GM12878 (cell line): Measurements from ENCODE around the gene MZT2A. TPM values are rescaled to one million over a fixed set of nuclear protein-coding genes. Genes with fewer than 3 reads are reported as not detected.
"Not testable (repeated sequence)": the region's sequence is repeated elsewhere in the genome, so short reads cannot be mapped to it uniquely, and the experiment has no call there.

Experiments used
- ATAC-seq: fragments of 200-7000 bp; cut with Tn5 transposase; 3 replicates; pipeline ENCODE4 v1.9.1; 2020; ENCODE audit warnings: mild to moderate bottlenecking, moderate library complexity
- BruUV-seq: library from RNA; stranded (reverse); fragments of 400-500 nt; replicated peaks from 2 replicates; lab custom pipeline; 2021; lab: Mats Ljungman, UMichigan
- CTCF ChIA-PET: fragments of 300-600 bp; sonication (Branson Sonifier 250); formaldehyde crosslinking; extraction: SDS; loops from one replicate; lab custom pipeline; 2021; ENCODE audit warnings: inconsistent platforms; lab: Yijun Ruan, JAX
- POLR2A ChIA-PET: fragments of 350-600 bp; formaldehyde crosslinking; extraction: SDS; loops from one replicate; lab custom pipeline; 2021; ENCODE audit warnings: inconsistent platforms; lab: Charles Lee
- RAD21 ChIA-PET: fragments of 300-600 bp; sonication (Branson Sonifier 250); formaldehyde crosslinking; loops from one replicate; lab custom pipeline; 2023; ENCODE audit warnings: antibody characterized with exemption; ENCODE audit not compliant: unreplicated experiment; lab: Charles Lee
- SMC1A ChIA-PET: fragments of 300-600 bp; sonication (Branson Sonifier 250); formaldehyde crosslinking; loops from one replicate; lab custom pipeline; 2023; ENCODE audit not compliant: unreplicated experiment, uncharacterized antibody; lab: Charles Lee
- DNase-seq: peaks from one replicate; pipeline ENCODE4 v3.0.0-alpha.2; 2011; ENCODE audit warnings: low read depth, low spot score
- FAIRE-seq: peaks from 3 replicates; lab custom pipeline; 2011; peaks lifted over from hg19 to GRCh38; lab: Jason Lieb, UNC
- H2AFZ ChIP-seq: 2 replicates; pipeline ENCODE4 v1.6.0; 2011; ENCODE audit warnings: low read depth, low read length, control low read depth; ENCODE audit not compliant: control insufficient read depth
- H3K27ac ChIP-seq: 2 replicates; pipeline ENCODE4 v1.5.1; 2011; ENCODE audit warnings: control low read depth; ENCODE audit not compliant: control insufficient read depth, insufficient read depth
- H3K27me3 ChIP-seq, 2 experiments: replicated peaks in 1 of 2; 2 replicates each; pipeline versions ENCODE4 v1.6.0 to v1.6.1; 2011; ENCODE audit warnings: low read length in 1 of 2; ENCODE audit not compliant: control insufficient read depth in 2 of 2, insufficient read depth in 2 of 2
- H3K36me3 ChIP-seq, 2 experiments: 2 replicates each; pipeline ENCODE4 v1.5.1; 2011; ENCODE audit warnings: low read length in 1 of 2; ENCODE audit not compliant: control insufficient read depth in 2 of 2, insufficient read depth in 2 of 2
- H3K4me1 ChIP-seq: 2 replicates; pipeline ENCODE4 v1.6.1; 2011; ENCODE audit warnings: mild to moderate bottlenecking, low read length, moderate library complexity, mixed read lengths; ENCODE audit not compliant: control insufficient read depth, insufficient read depth
- H3K4me2 ChIP-seq: 2 replicates; pipeline ENCODE4 v1.6.0; 2011; ENCODE audit warnings: control low read depth; ENCODE audit not compliant: control insufficient read depth, insufficient read depth
- H3K4me3 ChIP-seq: fragments of 200-600 bp; sonication (generic); 2 replicates; pipeline ENCODE4 v1.5.1; 2016
- H3K79me2 ChIP-seq: 2 replicates; pipeline ENCODE4 v1.6.0; 2011; ENCODE audit warnings: low read length; ENCODE audit not compliant: control insufficient read depth, insufficient read depth
- H3K9ac ChIP-seq: 2 replicates; pipeline ENCODE4 v1.8.0; 2011; ENCODE audit warnings: low read length, control low read depth, mixed read lengths; ENCODE audit not compliant: control insufficient read depth, insufficient read depth
- H3K9me3 ChIP-seq: replicated peaks from 3 replicates; pipeline ENCODE4 v1.5.1; 2011; ENCODE audit warnings: mild to moderate bottlenecking, low read length; ENCODE audit not compliant: control insufficient read depth, insufficient read depth
- H4K20me1 ChIP-seq: 2 replicates; pipeline ENCODE4 v1.6.0; 2011; ENCODE audit not compliant: control insufficient read depth, insufficient read depth
- ASH2L ChIP-seq: fragments of 300-600, 200-600 bp; sonication (generic); IDR thresholded peaks from 2 replicates; pipeline ENCODE4 v1.6.1; 2017; ENCODE audit warnings: low read depth, mild to moderate bottlenecking, borderline replicate concordance
- ZNF24 ChIP-seq: fragments of 450-650 bp; IDR thresholded peaks from 2 replicates; pipeline ENCODE4 v1.6.1; 2017; ENCODE audit warnings: antibody characterized with exemption, mild to moderate bottlenecking
- WGBS: methylation state at CpG from one replicate; pipeline ENCODE4 v1.1.6; 2016; ENCODE audit warnings: low lambda C conversion rate; ENCODE audit not compliant: insufficient replicate concordance, insufficient coverage; ENCODE audit errors: missing lambda C conversion rate; 5-methylcytosine and 5-hydroxymethylcytosine counted together
- in situ Hi-C: fragments of 300-500 bp; cut with MboI; formaldehyde crosslinking; loops from 9 replicates; pipeline ENCODE4 v1.14.3; 2018; ENCODE audit warnings: mixed read lengths
- intact Hi-C: fragments of 100-400 bp; cut with micrococcal nuclease; formaldehyde crosslinking; loops from one replicate; pipeline ENCODE4 v1.14.2; 2022; ENCODE audit not compliant: unreplicated experiment
- polyA plus RNA-seq, 11 experiments: library from polyadenylated mRNA; depleted of rRNA in 4 of 11; unstranded in 6 of 11; stranded (reverse) in 5 of 11; fragments of >200 nt; fragmentation: Nextera tagmentation in 4 of 11; fragmentation: Illumina TruSeq in 1 of 11; extraction: Ambion mirVana in 4 of 11; extraction: Trizol in 1 of 11; gene quantifications; 1 replicate in 1 of 11; 2 replicates in 10 of 11; pipeline versions ENCODE4 v1.2.1 to v1.2.3, GENCODE V29; 2011 to 2016; ENCODE audit warnings: inconsistent platforms in 2 of 11, missing spikeins in 2 of 11, low read depth in 1 of 11
- total RNA-seq, 4 experiments: library from RNA; depleted of rRNA in 3 of 4; stranded (reverse); fragments of >200 nt in 3 of 4; fragmentation: Illumina TruSeq in 1 of 4; extraction: Trizol in 1 of 4; gene quantifications; 2 replicates each; pipeline versions ENCODE4 v1.2.1 to v1.2.3, GENCODE V29; 2013 to 2021

Gene MZT2A
- total and polyA plus RNA-seq, 10 of the 15 experiments (the other 5 are each of a cell fraction or from before 2014, with no cell fraction given): 6.3 to 325 (median 151) TPM

DNA sequence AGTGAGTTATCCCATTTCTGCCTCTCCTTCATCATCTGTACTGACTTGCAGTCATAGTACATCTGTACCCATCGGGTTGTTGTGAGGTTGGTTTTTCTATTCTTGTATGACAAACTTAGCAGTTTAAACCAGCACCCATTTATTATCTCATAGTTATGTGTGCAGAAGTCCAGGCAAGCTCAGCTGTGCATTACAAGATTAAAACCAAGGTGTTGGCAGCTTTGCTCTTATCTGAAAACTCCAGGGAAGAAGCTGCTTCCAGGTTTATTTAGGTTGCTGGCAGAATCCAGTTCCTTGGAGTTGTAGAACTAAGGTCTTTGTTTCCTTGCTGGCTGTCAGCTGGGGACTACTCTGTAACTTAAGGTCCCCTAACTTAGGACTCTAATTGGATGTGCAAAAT lies 3.3 kb upstream of the MZT2A start:
- WGBS: 96% methylated on average over 1 of the region's 1 CpG
- FAIRE-seq, ATAC-seq, H3K36me3 ChIP-seq, H3K9ac ChIP-seq, H2AFZ ChIP-seq, H3K9me3 ChIP-seq, H4K20me1 ChIP-seq, H3K27me3 ChIP-seq, DNase-seq, in situ Hi-C loops, SMC1A ChIA-PET, POLR2A ChIA-PET: not testable (repeated sequence)
- Histone ChIP-seq H3K4me2 (peak overlapping the region; percentile 48; the same call in 1 of the 2 replicates), H3K27ac (peak overlapping the region; percentile 6; the same call in 1 of the 2 replicates), H3K79me2 (peaks cover 66% of the 10 kb centered on the region), H3K4me1 (peaks cover 12% of the 10 kb centered on the region), H3K4me3 (peak overlapping the region; percentile 13; the same call in 1 of the 2 replicates)
- TSS peak; percentile 20 for BruUV-seq
- ChIA-PET RAD21 (interaction anchor here (1.2 kb wide), 1 partner anchor 177 kb away, joined by 3 read pairs; no protein-coding TSS in a partner anchor), CTCF (interaction anchor here (1.3 kb wide), 1 partner anchor 342 kb away, joined by 3 read pairs; no protein-coding TSS in a partner anchor)
- intact Hi-C loops: loop anchor here (10.0 kb wide), 1 partner anchor 401 kb away; the partner anchor contains the start of gene FAM168B

DNA sequence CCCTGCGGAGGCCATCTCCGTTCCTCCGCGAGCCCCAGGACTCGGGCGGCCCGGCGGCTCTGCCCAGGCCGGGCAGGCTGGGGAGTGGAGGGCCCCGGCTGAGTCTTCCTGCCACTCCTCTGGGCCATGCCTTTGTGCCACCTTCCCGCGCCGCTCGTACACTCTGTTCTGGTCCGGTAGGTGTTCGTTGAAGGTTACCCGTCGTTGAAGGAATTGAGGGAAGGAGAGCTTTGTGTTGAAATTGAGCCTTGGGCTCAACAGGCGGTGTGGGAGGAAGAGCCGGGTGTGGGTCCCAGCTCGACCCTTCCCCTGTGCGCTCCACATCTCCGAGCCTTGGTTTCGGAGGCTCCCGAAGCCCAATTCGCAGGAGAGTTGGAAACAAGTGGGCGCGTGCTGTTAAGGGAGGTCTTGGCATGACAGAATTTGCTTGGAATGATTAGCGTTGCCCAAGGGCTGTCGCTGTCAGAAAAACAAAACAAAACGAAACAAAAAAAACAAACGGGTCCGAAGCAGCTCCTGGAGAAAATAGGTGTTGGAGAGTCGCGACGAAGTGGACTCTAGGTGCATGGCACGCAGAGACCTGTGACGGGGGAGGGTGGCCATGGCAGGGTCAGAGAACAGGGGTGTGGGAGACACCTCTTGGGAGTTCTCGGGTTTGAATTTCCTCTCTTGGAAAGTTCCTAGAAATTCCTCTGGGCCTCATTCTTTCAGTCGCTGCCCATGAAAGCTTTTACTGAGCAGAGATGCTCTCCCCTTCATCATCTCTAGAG lies 1.2 kb upstream of the MZT2A start:
- Histone ChIP-seq H4K20me1 (no peaks in the 10 kb centered on the region), H2AFZ (peak overlapping the region; percentile 41), H3K27me3 (no peaks in the 10 kb centered on the region), H3K36me3 (peaks cover 0 to 1% of the 10 kb centered on the region in 2 experiments; a peak in 3 of 4 replicates), H3K4me3 (peak overlapping the region; percentile 90)
- no peak for DNase-seq
- in situ Hi-C loops: no loop called here
- ChIA-PET POLR2A (interaction anchor here (1.5 kb wide), 1 partner anchor 336 kb away, joined by 3 read pairs; no protein-coding TSS in a partner anchor), SMC1A (interaction anchor here (0.9 to 1.7 kb wide), 4 partner anchors 10 to 85 kb away, joined by 3 to 4 read pairs (median 3); no protein-coding TSS in a partner anchor), CTCF (interaction anchor here (0.6 to 3.8 kb wide), 9 partner anchors 12 to 188 kb away, joined by 3 to 25 read pairs (median 3); partner anchors contain the start of gene CCDC74A)
- WGBS: under 1% methylated on average over 39 of the region's 40 CpGs
- 0 out of 2 replicates have a peak, but pooled peaks have one; percentile 33 for TF ChIP-seq ASH2L
- no peak for TF ChIP-seq ZNF24
- TF ChIP-seq, all 136 proteins: peak for 1
- peak; percentile 28 for ATAC-seq
- peaks cover 75% of the 10 kb centered on the region for H3K79me2 ChIP-seq
- H3K9me3 ChIP-seq: no peaks in the 10 kb centered on the region
- FAIRE-seq: no peak
- intact Hi-C loops: loop anchor here (2.0 to 10.0 kb wide), 4 partner anchors 33 to 399 kb away; partner anchors contain the start of genes CCDC74A and FAM168B
- H3K4me1 ChIP-seq: peaks cover 14% of the 10 kb centered on the region
- H3K9ac ChIP-seq: peak overlapping the region; percentile 84
- BruUV-seq: TSS peak; percentile 79
- peak overlapping the region; percentile 72 for H3K4me2 ChIP-seq
- RAD21 ChIA-PET: interaction anchor here (0.7 to 1.7 kb wide), 4 partner anchors 17 to 801 kb away, joined by 3 to 7 read pairs (median 3); no protein-coding TSS in a partner anchor
- H3K27ac ChIP-seq: peak overlapping the region; percentile 86
